Measurements from ENCODE around the gene ARPC3. TPM values are rescaled to one million over a fixed set of nuclear protein-coding genes. Genes with fewer than 3 reads are reported as not detected.
"Not testable (repeated sequence)": the region's sequence is repeated elsewhere in the genome, so short reads cannot be mapped to it uniquely, and the experiment has no call there.

ARPC3 gene
- 987 and 1,311 TPM in 2 replicates for total RNA-seq (2014; rRNA removed; shearing (Covaris generic))

GRCh38 chr12:110449799-110450497 is at the start of gene ARPC3:
ARPC3 (minus strand) TSS chr12:110450337; CDS start chr12:110450260, 77 bp downstream.
- peak; percentile 92 for DNase-seq (ENCODE audit: low read depth)

- DNase-seq (ENCODE audit: low read depth), result peak; percentile 36
Measured at GRCh38 chr12:110498984-110499706, 49.0 kb upstream of the ARPC3 start.

GRCh38 chr12:110475426-110475825 is 25.3 kb upstream of the ARPC3 start:
- no peak for DNase-seq (ENCODE audit: low read depth)

- peak; percentile 98 for DNase-seq (ENCODE audit: low read depth)
Measured at GRCh38 chr12:110468214-110469048, 18.3 kb upstream of the ARPC3 start, which contains the start of the genes FAM216A and GPN3. FAM216A (plus strand) TSS chr12:110468845; CDS start chr12:110468876, 31 bp downstream. GPN3 (minus strand) TSS chr12:110468257; CDS start chr12:110468203, 54 bp downstream.

- no peak for DNase-seq (ENCODE audit: low read depth)
Measured at GRCh38 chr12:110467847-110468213, 17.7 kb upstream of the ARPC3 start.

- no peak for DNase-seq (ENCODE audit: low read depth)
Measured at GRCh38 chr12:110466791-110467190, 16.7 kb upstream of the ARPC3 start.

- DNase-seq (ENCODE audit: low read depth), result not testable (repeated sequence)
Measured at GRCh38 chr12:110465765-110466164, 15.6 kb upstream of the ARPC3 start.

GRCh38 chr12:110465024-110465423 is 14.9 kb upstream of the ARPC3 start:
- no peak for DNase-seq (ENCODE audit: low read depth)

- DNase-seq (ENCODE audit: low read depth), result not testable (repeated sequence)
Measured at GRCh38 chr12:110461189-110461588, 11.1 kb upstream of the ARPC3 start.

- no peak for DNase-seq (ENCODE audit: low read depth)
Measured at GRCh38 chr12:110458756-110459155, 8.6 kb upstream of the ARPC3 start.

GRCh38 chr12:110453569-110454296 is 3.6 kb upstream of the ARPC3 start:
- no peak for DNase-seq (ENCODE audit: low read depth)

GRCh38 chr12:110451263-110451662 is 1.1 kb upstream of the ARPC3 start:
- no peak for DNase-seq (ENCODE audit: low read depth)

- DNase-seq (ENCODE audit: low read depth), result no peak
Measured at GRCh38 chr12:110444455-110444854, 5.7 kb downstream of the ARPC3 start.

- DNase-seq (ENCODE audit: low read depth), result peak; percentile 17
Measured at GRCh38 chr12:110436231-110436630, 13.9 kb downstream of the ARPC3 start.

GRCh38 chr12:110431957-110432587 is 18.1 kb downstream of the ARPC3 start:
- DNase-seq (ENCODE audit: low read depth), result no peak

- not testable (repeated sequence) for DNase-seq (ENCODE audit: low read depth)
Measured at GRCh38 chr12:110429676-110430075, 20.5 kb downstream of the ARPC3 start.

GRCh38 chr12:110426406-110426805 is 23.7 kb downstream of the ARPC3 start:
- DNase-seq (ENCODE audit: low read depth), result no peak

- no peak for DNase-seq (ENCODE audit: low read depth)
Measured at GRCh38 chr12:110424237-110424636, 25.9 kb downstream of the ARPC3 start.

GRCh38 chr12:110421701-110422100 is 28.4 kb downstream of the ARPC3 start:
- no peak for DNase-seq (ENCODE audit: low read depth)

GRCh38 chr12:110421159-110421661 is 28.9 kb downstream of the ARPC3 start:
- DNase-seq (ENCODE audit: low read depth), result no peak

GRCh38 chr12:110420644-110421043 is 29.5 kb downstream of the ARPC3 start:
- not testable (repeated sequence) for DNase-seq (ENCODE audit: low read depth)

Data from M059J (cell line).